ENCODE measurements around the gene CARS1. TPM values are rescaled to one million over a fixed set of nuclear protein-coding genes. Genes with fewer than 3 reads are reported as not detected.

CARS1 gene
- total and polyA plus RNA-seq, 2 donors (not counting 1 experiment from before 2014, with no cell fraction given), result 31.3 to 49.5 TPM

- Mint-ChIP-seq H3K27me3 (no peaks in the 10 kb centered on the region), H3K4me3 (peak overlapping the region; percentile 93), H3K9me3 (ENCODE audit: insufficient read depth) (no peaks in the 10 kb centered on the region), H3K27ac (peak overlapping the region; percentile 83), H3K4me1 (peaks cover 42% of the 10 kb centered on the region)
- intact Hi-C loops (cut with micrococcal nuclease), result loop anchor here (1.0 to 10.0 kb wide), 5 partner anchors 7 to 680 kb away; partner anchors contain the start of genes CD81, NAP1L4 and ZNF195
- Histone ChIP-seq H3K9me3 (ENCODE audit: control extremely low read depth in 1 of 3, control insufficient read depth in 2 of 3, insufficient read depth in 1 of 3, low read length in 2 of 3) (no peaks in the 10 kb centered on the region), H3K4me1 (ENCODE audit: control insufficient read depth in 2 of 2, insufficient read depth in 2 of 2, low read length in 2 of 2) (peaks cover 22 to 28% of the 10 kb centered on the region in 2 donors), H3K4me2 (replicated peaks; ENCODE audit: low read depth, low read length, poor library complexity, severe bottlenecking) (peak overlapping the region; percentile 91), H3K36me3 (replicated peaks in 1 of 2; ENCODE audit: control extremely low read depth in 1 of 2, control insufficient read depth in 1 of 2, extremely low read depth in 1 of 2, insufficient read depth in 2 of 2, low read length in 1 of 2) (peaks cover 0 to 5% of the 10 kb centered on the region in 2 experiments), H3K9ac (ENCODE audit: low read length) (peak overlapping the region; percentile 97), H3K27ac (ENCODE audit: low read length in 2 of 2) (peak overlapping the region; percentile 17 to 94), H4K20me1 (ENCODE audit: control insufficient read depth, insufficient read depth, low read length, poor library complexity, severe bottlenecking) (peaks cover 46% of the 10 kb centered on the region), H3K4me3 (ENCODE audit: control extremely low read depth in 1 of 5, extremely low read depth in 1 of 5, insufficient read depth in 1 of 5, low read depth in 2 of 5, low read length in 4 of 5) (peak overlapping the region; percentile 22 to 97 (median 87)), H3K79me2 (ENCODE audit: control insufficient read depth, insufficient read depth, low read length) (peaks cover 59% of the 10 kb centered on the region), H3K27me3 (replicated peaks in 1 of 4; ENCODE audit: control extremely low read depth in 1 of 4, control insufficient read depth in 3 of 4, insufficient read depth in 4 of 4, low read length in 3 of 4) (no peaks in the 10 kb centered on the region), H2AFZ (ENCODE audit: insufficient read depth, low read depth, low read length, poor library complexity, severe bottlenecking) (peak overlapping the region; percentile 97)
- DNase-seq, result peak; percentile 48
- 5% methylated on average over 25 of the region's 29 CpGs for WGBS (ENCODE audit: insufficient coverage)
- CTCF ChIA-PET, result interaction anchor here (1.0 to 11.4 kb wide), 4 partner anchors 8 to 44 kb away, joined by 3 to 106 read pairs (median 4); no protein-coding TSS in a partner anchor
- no peak for TF ChIP-seq EZH2 (IDR thresholded peaks at IDR 0.05; ENCODE audit: borderline replicate concordance, insufficient read depth, low read depth, low read length, poor library complexity, severe bottlenecking)
- TF ChIP-seq, protein P1, sequence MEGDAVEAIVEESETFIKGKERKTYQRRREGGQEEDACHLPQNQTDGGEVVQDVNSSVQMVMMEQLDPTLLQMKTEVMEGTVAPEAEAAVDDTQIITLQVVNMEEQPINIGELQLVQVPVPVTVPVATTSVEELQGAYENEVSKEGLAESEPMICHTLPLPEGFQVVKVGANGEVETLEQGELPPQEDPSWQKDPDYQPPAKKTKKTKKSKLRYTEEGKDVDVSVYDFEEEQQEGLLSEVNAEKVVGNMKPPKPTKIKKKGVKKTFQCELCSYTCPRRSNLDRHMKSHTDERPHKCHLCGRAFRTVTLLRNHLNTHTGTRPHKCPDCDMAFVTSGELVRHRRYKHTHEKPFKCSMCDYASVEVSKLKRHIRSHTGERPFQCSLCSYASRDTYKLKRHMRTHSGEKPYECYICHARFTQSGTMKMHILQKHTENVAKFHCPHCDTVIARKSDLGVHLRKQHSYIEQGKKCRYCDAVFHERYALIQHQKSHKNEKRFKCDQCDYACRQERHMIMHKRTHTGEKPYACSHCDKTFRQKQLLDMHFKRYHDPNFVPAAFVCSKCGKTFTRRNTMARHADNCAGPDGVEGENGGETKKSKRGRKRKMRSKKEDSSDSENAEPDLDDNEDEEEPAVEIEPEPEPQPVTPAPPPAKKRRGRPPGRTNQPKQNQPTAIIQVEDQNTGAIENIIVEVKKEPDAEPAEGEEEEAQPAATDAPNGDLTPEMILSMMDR (IDR thresholded peaks at IDR 0.05), result no peak
- POLR2A ChIA-PET, result no interaction called here
- peak; percentile 12 for ATAC-seq (ENCODE audit: low read depth)
Measured at GRCh38 chr11:3056296-3057068, 741 bp downstream of the CARS1 start.

DNA sequence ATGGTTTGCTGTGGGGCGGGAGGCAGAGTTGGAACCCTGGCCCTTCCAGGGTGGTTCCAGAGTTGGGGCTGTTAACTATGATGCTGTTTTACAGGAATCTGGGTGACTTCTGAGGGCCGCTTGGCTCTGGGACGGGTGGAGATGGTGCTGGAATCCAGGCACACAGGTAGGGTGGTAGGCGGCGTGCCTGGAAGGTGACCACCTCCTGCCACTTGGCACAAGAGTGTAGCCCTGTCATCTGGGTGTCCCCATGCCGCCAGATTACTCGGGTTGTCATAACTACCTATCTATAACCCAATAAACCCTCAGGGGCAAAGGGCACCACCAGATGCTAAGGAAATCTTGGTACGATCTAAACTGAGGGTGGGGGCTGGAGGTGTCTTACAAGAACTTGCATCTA, 1.3 kb downstream of the CARS1 start:
- peaks cover 0 to 5% of the 10 kb centered on the region in 2 experiments for H3K36me3 ChIP-seq (replicated peaks in 1 of 2; ENCODE audit: control extremely low read depth in 1 of 2, control insufficient read depth in 1 of 2, extremely low read depth in 1 of 2, insufficient read depth in 2 of 2, low read length in 1 of 2)
- peaks cover 23 to 34% of the 10 kb centered on the region in 2 donors for H3K4me1 ChIP-seq (ENCODE audit: control insufficient read depth in 2 of 2, insufficient read depth in 2 of 2, low read length in 2 of 2)
- H3K4me3 Mint-ChIP-seq, result peak overlapping the region; percentile 93
- DNase-seq (no peak), ATAC-seq (ENCODE audit: low read depth) (no peak)
- POLR2A ChIA-PET, result no interaction called here
- H3K4me2 ChIP-seq (replicated peaks; ENCODE audit: low read depth, low read length, poor library complexity, severe bottlenecking), result peak overlapping the region; percentile 91
- peaks cover 65% of the 10 kb centered on the region for H3K79me2 ChIP-seq (ENCODE audit: control insufficient read depth, insufficient read depth, low read length)
- no peak for TF ChIP-seq EZH2 (IDR thresholded peaks at IDR 0.05; ENCODE audit: borderline replicate concordance, insufficient read depth, low read depth, low read length, poor library complexity, severe bottlenecking)
- TF ChIP-seq, protein P1 (IDR thresholded peaks at IDR 0.05), result no peak
- H3K4me3 ChIP-seq (ENCODE audit: control extremely low read depth in 1 of 5, extremely low read depth in 1 of 5, insufficient read depth in 1 of 5, low read depth in 2 of 5, low read length in 4 of 5), result peak overlapping the region in 1 of 5 experiments; percentile 97
- H3K9ac ChIP-seq (ENCODE audit: low read length), result peak overlapping the region; percentile 97
- intact Hi-C loops (cut with micrococcal nuclease), result loop anchor here (2.0 to 10.0 kb wide), 2 partner anchors 151 to 679 kb away; partner anchors contain the start of gene CD81
- H3K27me3 ChIP-seq (replicated peaks in 1 of 4; ENCODE audit: control extremely low read depth in 1 of 4, control insufficient read depth in 3 of 4, insufficient read depth in 4 of 4, low read length in 3 of 4), result no peaks in the 10 kb centered on the region
- CTCF ChIA-PET, result interaction anchor here (2.0 to 11.4 kb wide), 2 partner anchors 18 to 35 kb away, joined by 6 to 106 read pairs; no protein-coding TSS in a partner anchor
- H3K27ac ChIP-seq (ENCODE audit: low read length in 2 of 2), result no peak overlapping the region
- no peak overlapping the region for H2AFZ ChIP-seq (ENCODE audit: insufficient read depth, low read depth, low read length, poor library complexity, severe bottlenecking)
- no peak overlapping the region for H3K27ac Mint-ChIP-seq
- no peaks in the 10 kb centered on the region for H3K9me3 ChIP-seq (ENCODE audit: control extremely low read depth in 1 of 3, control insufficient read depth in 2 of 3, insufficient read depth in 1 of 3, low read length in 2 of 3)
- H3K4me1 Mint-ChIP-seq, result peaks cover 48% of the 10 kb centered on the region
- H3K27me3 Mint-ChIP-seq, result no peaks in the 10 kb centered on the region
- WGBS (ENCODE audit: insufficient coverage), result 91% methylated on average over 5 of the region's 8 CpGs
- no peaks in the 10 kb centered on the region for H3K9me3 Mint-ChIP-seq (ENCODE audit: insufficient read depth)
- H4K20me1 ChIP-seq (ENCODE audit: control insufficient read depth, insufficient read depth, low read length, poor library complexity, severe bottlenecking), result peaks cover 52% of the 10 kb centered on the region

Data from B cell (primary cell).